Keratinocyte (primary cell): ENCODE data around the gene ZNF480. TPM values are rescaled to one million over a fixed set of nuclear protein-coding genes. Genes with fewer than 3 reads are reported as not detected.

Source experiments
- DNase-seq: peaks from one replicate; pipeline ENCODE4 v3.0.0-alpha.2; 2011; ENCODE audit warnings: low read depth, missing footprints, low spot score
- FAIRE-seq: peaks from 2 replicates; lab custom pipeline; 2011; peaks lifted over from hg19 to GRCh38; lab: Jason Lieb, UNC
- H2AFZ ChIP-seq: 2 replicates; pipeline ENCODE4 v1.6.0; 2012; ENCODE audit warnings: low read length, control low read depth, inconsistent platforms; ENCODE audit not compliant: control insufficient read depth
- H3K27ac ChIP-seq: 2 replicates; pipeline ENCODE4 v1.5.1; 2011; ENCODE audit warnings: low read length; ENCODE audit not compliant: control insufficient read depth, insufficient read depth
- H3K27me3 ChIP-seq: 3 replicates; pipeline ENCODE4 v1.6.0; 2011; ENCODE audit warnings: low read length; ENCODE audit not compliant: control insufficient read depth, insufficient read depth; ENCODE audit errors: extremely low read depth
- H3K36me3 ChIP-seq, 2 experiments: 2 replicates in 1 of 2; 3 replicates in 1 of 2; pipeline ENCODE4 v1.5.1; 2011; ENCODE audit warnings: low read length in 2 of 2, mild to moderate bottlenecking in 1 of 2; ENCODE audit not compliant: control insufficient read depth in 2 of 2, insufficient read depth in 2 of 2; ENCODE audit errors: extremely low read depth in 1 of 2
- H3K4me1 ChIP-seq: 3 replicates; pipeline ENCODE4 v1.5.1; 2011; ENCODE audit warnings: low read length; ENCODE audit not compliant: control insufficient read depth, insufficient read depth; ENCODE audit errors: extremely low read depth
- H3K4me2 ChIP-seq: 3 replicates; pipeline ENCODE4 v1.6.0; 2011; ENCODE audit warnings: low read depth, low read length; ENCODE audit not compliant: control insufficient read depth, insufficient read depth; ENCODE audit errors: extremely low read depth
- H3K4me3 ChIP-seq, 3 experiments: fragments of 200-600 bp in 1 of 3; sonication (generic) in 1 of 3; 2 replicates in 2 of 3; 3 replicates in 1 of 3; pipeline ENCODE4 v1.5.1; 2011 to 2016; ENCODE audit warnings: low read length in 3 of 3, mild to moderate bottlenecking in 3 of 3, control low read depth in 2 of 3, inconsistent platforms in 1 of 3, low read depth in 1 of 3, mixed read lengths in 1 of 3, mixed run types in 1 of 3, moderate library complexity in 1 of 3; ENCODE audit not compliant: control insufficient read depth in 2 of 3, insufficient read depth in 2 of 3; ENCODE audit errors: extremely low read depth in 1 of 3
- H3K79me2 ChIP-seq: 2 replicates; pipeline ENCODE4 v1.6.0; 2012; ENCODE audit warnings: low read length; ENCODE audit not compliant: control insufficient read depth, insufficient read depth
- H3K9ac ChIP-seq: 3 replicates; pipeline ENCODE4 v1.6.0; 2011; ENCODE audit warnings: low read length; ENCODE audit not compliant: control insufficient read depth, insufficient read depth; ENCODE audit errors: extremely low read depth
- H3K9me1 ChIP-seq: 3 replicates; pipeline ENCODE4 v1.6.0; 2011; ENCODE audit warnings: low read length; ENCODE audit not compliant: control insufficient read depth, insufficient read depth; ENCODE audit errors: extremely low read depth
- H3K9me3 ChIP-seq: 2 replicates; pipeline ENCODE4 v1.5.1; 2012; ENCODE audit warnings: low read depth, low read length; ENCODE audit not compliant: control insufficient read depth
- H4K20me1 ChIP-seq: 3 replicates; pipeline ENCODE4 v1.6.0; 2011; ENCODE audit warnings: low read length; ENCODE audit not compliant: control insufficient read depth, insufficient read depth; ENCODE audit errors: extremely low read depth
- EZH2 ChIP-seq: IDR thresholded peaks from one replicate; pipeline ENCODE4 v1.6.1; 2012; ENCODE audit warnings: inconsistent platforms, mild to moderate bottlenecking, low read length, moderate library complexity
- dilution Hi-C: fragments of 300-500 bp; cut with MboI; formaldehyde crosslinking; loops from one replicate; pipeline ENCODE4 v1.7.0; 2020; ENCODE audit warnings: low sequenced_read_pairs; ENCODE audit not compliant: extremely low pct_ligation_motif_present
- polyA plus RNA-seq, 5 experiments: library from polyadenylated mRNA; depleted of rRNA in 3 of 5; stranded (reverse) in 3 of 5; stranded (forward) in 1 of 5; unstranded in 1 of 5; fragments of >200 nt; gene quantifications; 1 replicate in 1 of 5; 2 replicates in 3 of 5; 3 replicates in 1 of 5; pipeline versions ENCODE4 v1.2.1 to v1.2.3, GENCODE V29; 2011 to 2012; ENCODE audit warnings: missing spikeins in 2 of 5, low read depth in 1 of 5, low replicate concordance in 1 of 5
- small RNA-seq, 3 experiments: library from RNA; depleted of rRNA; stranded (forward); fragments of <200 nt; gene quantifications; one replicate each; pipeline ENCODE3, GENCODE V24; 2012; ENCODE audit warnings: low read depth in 3 of 3, low replicate concordance in 1 of 3; ENCODE audit not compliant: insufficient read length in 3 of 3
- TF ChIP-seq, protein P1 (sequence below), 3 experiments: IDR thresholded peaks in 1 of 3; conservative IDR thresholded peaks in 1 of 3; optimal IDR thresholded peaks in 1 of 3; 2 replicates in 2 of 3; 3 replicates in 1 of 3; pipeline versions ENCODE3 to v1.5.1; 2011; ENCODE audit warnings: low read length in 3 of 3, mild to moderate bottlenecking in 3 of 3, moderate library complexity in 2 of 3, control low read depth in 1 of 3, inconsistent platforms in 1 of 3; ENCODE audit not compliant: insufficient read depth in 2 of 3; ENCODE audit errors: extremely low read depth in 1 of 3

The ZNF480 gene
- polyA plus RNA-seq, 1 donor (not counting 4 experiments of a cell fraction or from before 2014, with no cell fraction given), result 7.5 TPM

DNA sequence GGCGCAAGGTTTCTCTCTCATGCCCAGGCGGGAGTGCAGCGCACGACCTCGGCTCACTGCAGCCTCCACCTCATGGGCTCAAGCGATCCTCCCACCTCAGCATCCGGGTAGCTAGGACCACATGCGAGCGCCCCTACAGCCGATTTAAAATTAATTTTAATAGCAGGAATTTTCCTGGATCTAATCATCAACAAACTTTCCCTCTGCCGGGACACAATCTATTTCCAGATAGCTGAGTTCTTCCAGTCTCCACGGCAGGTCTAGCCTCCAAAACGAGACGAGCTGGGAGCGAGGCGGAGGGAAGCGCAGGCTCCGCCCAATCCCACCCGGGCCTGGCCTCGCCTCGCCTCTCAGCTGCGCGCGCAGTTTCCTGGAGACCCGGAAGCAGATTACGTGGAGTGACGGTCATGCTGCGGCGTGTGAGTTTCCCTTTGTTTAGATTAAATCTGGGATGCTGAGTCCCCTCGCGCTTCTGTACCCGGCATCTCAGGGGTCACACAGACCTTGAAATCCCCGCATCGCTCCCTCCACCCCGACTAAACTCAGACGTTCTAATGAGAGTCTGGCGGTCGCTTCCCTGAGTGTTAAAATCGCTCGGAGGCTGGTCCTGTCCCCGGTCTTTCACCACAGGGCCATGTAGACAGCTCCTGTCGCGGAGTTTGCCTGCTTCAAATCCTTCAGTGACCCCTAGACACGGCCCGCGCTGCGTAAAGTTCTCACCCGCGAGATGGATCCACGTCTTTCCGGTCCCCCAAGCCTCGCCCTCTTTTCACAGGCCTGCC, 72.8 kb downstream of the ZNF480 start, which contains the start of gene ZNF880:
TSS of gene ZNF880 (plus strand) at position 365 of the 782 bp plus-strand sequence. CDS start at position 408, 43 bp downstream.
- Histone ChIP-seq H3K9me3 (peaks cover 17% of the 10 kb centered on the region), H3K4me2 (peak within 1 kb of the TSS; percentile 92)
- peak; percentile 71 for FAIRE-seq

DNA sequence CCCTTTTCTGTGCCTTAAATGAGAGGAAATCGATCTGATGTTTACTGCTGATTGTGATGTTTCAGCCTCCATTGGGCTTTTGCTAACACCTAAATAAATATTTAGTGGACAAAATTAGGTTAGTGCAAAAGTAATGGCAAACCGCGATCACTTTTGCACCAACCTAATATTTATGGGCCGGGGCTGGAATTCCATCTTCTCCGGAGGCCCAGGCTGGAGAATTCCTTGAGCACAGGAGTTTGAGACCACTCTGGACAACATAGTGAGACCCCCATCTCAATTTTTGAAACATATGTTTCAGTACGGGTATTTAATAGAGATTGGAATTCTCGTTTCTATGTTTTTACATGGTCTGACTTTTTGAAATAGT, 73.4 kb downstream of the ZNF480 start:
- H3K79me2 ChIP-seq, result peaks cover 2% of the 10 kb centered on the region
- H3K36me3 ChIP-seq, result peaks cover 4 to 6% of the 10 kb centered on the region in 2 experiments
- TF ChIP-seq EZH2, result no peak
- TF ChIP-seq, protein P1, sequence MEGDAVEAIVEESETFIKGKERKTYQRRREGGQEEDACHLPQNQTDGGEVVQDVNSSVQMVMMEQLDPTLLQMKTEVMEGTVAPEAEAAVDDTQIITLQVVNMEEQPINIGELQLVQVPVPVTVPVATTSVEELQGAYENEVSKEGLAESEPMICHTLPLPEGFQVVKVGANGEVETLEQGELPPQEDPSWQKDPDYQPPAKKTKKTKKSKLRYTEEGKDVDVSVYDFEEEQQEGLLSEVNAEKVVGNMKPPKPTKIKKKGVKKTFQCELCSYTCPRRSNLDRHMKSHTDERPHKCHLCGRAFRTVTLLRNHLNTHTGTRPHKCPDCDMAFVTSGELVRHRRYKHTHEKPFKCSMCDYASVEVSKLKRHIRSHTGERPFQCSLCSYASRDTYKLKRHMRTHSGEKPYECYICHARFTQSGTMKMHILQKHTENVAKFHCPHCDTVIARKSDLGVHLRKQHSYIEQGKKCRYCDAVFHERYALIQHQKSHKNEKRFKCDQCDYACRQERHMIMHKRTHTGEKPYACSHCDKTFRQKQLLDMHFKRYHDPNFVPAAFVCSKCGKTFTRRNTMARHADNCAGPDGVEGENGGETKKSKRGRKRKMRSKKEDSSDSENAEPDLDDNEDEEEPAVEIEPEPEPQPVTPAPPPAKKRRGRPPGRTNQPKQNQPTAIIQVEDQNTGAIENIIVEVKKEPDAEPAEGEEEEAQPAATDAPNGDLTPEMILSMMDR (optimal IDR thresholded peaks at IDR 0.05 in 1 of 3, IDR thresholded peaks at IDR 0.05 in 1 of 3, conservative IDR thresholded peaks at IDR 0.05 in 1 of 3; ENCODE audit: extremely low read depth in 1 of 3, insufficient read depth in 2 of 3, low read length in 3 of 3), result no peak
- no peaks in the 10 kb centered on the region for H3K9me1 ChIP-seq
- H3K4me2 ChIP-seq, result peak overlapping the region; percentile 92
- H3K27me3 ChIP-seq, result no peaks in the 10 kb centered on the region
- H3K27ac ChIP-seq, result peak overlapping the region; percentile 95
- DNase-seq (no peak), FAIRE-seq (no peak)
- no peaks in the 10 kb centered on the region for H3K4me1 ChIP-seq
- peak overlapping the region; percentile 90 to 94 (median 92) for H3K4me3 ChIP-seq
- H4K20me1 ChIP-seq, result no peaks in the 10 kb centered on the region
- peaks cover 16% of the 10 kb centered on the region for H3K9me3 ChIP-seq
- peak overlapping the region; percentile 97 for H2AFZ ChIP-seq
- dilution Hi-C loops, result no loop called here
- peak overlapping the region; percentile 96 for H3K9ac ChIP-seq

More for the DNA sequence above, 72.8 kb downstream of the ZNF480 start, which contains the start of gene ZNF880:
- peak; percentile 35 for DNase-seq
- Histone ChIP-seq H4K20me1 (no peaks in the 10 kb centered on the region), H3K36me3 (peaks cover 4 to 6% of the 10 kb centered on the region in 2 experiments), H3K27ac (peak within 1 kb of the TSS; percentile 95), H3K9me1 (no peaks in the 10 kb centered on the region), H3K79me2 (peaks cover 2% of the 10 kb centered on the region), H2AFZ (peak within 1 kb of the TSS; percentile 97), H3K27me3 (no peaks in the 10 kb centered on the region), H3K4me1 (no peaks in the 10 kb centered on the region), H3K4me3 (peak within 1 kb of the TSS; percentile 90 to 94 (median 92)), H3K9ac (peak within 1 kb of the TSS; percentile 96)
- TF ChIP-seq EZH2, result no peak
- TF ChIP-seq, protein P1 (optimal IDR thresholded peaks at IDR 0.05 in 1 of 3, IDR thresholded peaks at IDR 0.05 in 1 of 3, conservative IDR thresholded peaks at IDR 0.05 in 1 of 3; ENCODE audit: extremely low read depth in 1 of 3, insufficient read depth in 2 of 3, low read length in 3 of 3), result no peak
- dilution Hi-C loops, result no loop called here

Small RNA genes within 50 kb of the gene (small RNA-seq; reads per million reads assigned to genes)
- gene MIR643 (0.27 to 16.7 (median 11.3) reads per million in 3 experiments), gene RF00019 (0 reads per million in 3 experiments)

Other genes starting within 250 kb of the ZNF480 start
- gene ZNF432, start 248.3 kb upstream of the ZNF480 start, polyA plus RNA-seq, result 4.5 to 15.9 TPM (median 14.8 TPM) in 3 replicates
- 8.3 to 17.8 TPM (median 14.6 TPM) in 3 replicates for gene ZNF841, start 201.4 kb upstream of the ZNF480 start, polyA plus RNA-seq
- 5.6 to 7.6 TPM (median 6.6 TPM) in 3 replicates for gene ZNF616, start 157.2 kb upstream of the ZNF480 start, polyA plus RNA-seq
- gene ZNF836, start 125.5 kb upstream of the ZNF480 start, polyA plus RNA-seq, result 3.3 to 5.0 TPM (median 3.8 TPM) in 3 replicates
- 130 to 187 TPM (median 179 TPM) in 3 replicates for gene PPP2R1A, start 107.1 kb upstream of the ZNF480 start, polyA plus RNA-seq
- gene ZNF766, start 27.6 kb upstream of the ZNF480 start, polyA plus RNA-seq, result 7.5 to 10.6 TPM (median 7.9 TPM) in 3 replicates
- gene ZNF610, start 39.1 kb downstream of the ZNF480 start, polyA plus RNA-seq, result 0.78 to 1.8 TPM (median 1.7 TPM) in 3 replicates
- 18.7 to 23.9 TPM (median 19.6 TPM) in 3 replicates for gene ZNF880, start 72.8 kb downstream of the ZNF480 start, polyA plus RNA-seq
- gene ZNF528, start 100.7 kb downstream of the ZNF480 start, polyA plus RNA-seq, result 11.1 to 24.9 TPM (median 18.6 TPM) in 3 replicates
- gene ZNF534, start 132.0 kb downstream of the ZNF480 start, polyA plus RNA-seq, result 0.05 TPM in 1 of 3 replicates, not detected in the others
- 0.44 to 1.1 TPM (median 0.79 TPM) in 3 replicates for gene ZNF578, start 156.4 kb downstream of the ZNF480 start, polyA plus RNA-seq
- gene ZNF808, start 230.5 kb downstream of the ZNF480 start, polyA plus RNA-seq, result 5.7 to 6.8 TPM (median 5.8 TPM) in 3 replicates